ENCODE results near the gene ZNF428.

- TF ChIP-seq CTCF (IDR thresholded peaks at IDR 0.05; ENCODE audit: poor library complexity) (peak; percentile 13), EZH2 (IDR thresholded peaks at IDR 0.05; ENCODE audit: borderline replicate concordance) (no peak)
These were observed 23.2 kb downstream of the ZNF428 start, which contains the start of the genes IRGQ and ZNF576 for GRCh38 chr19:43595999-43596841.
